ENCODE measurements around the gene VMP1.

- TF ChIP-seq EZH2 (IDR thresholded peaks at IDR 0.05; ENCODE audit: low read length, unreplicated experiment) (no peak), CTCF (conservative IDR thresholded peaks at IDR 0.05; ENCODE audit: low read depth, low read length) (no peak)
Observed at GRCh38 chr17:59804901-59805465, 97.5 kb downstream of the VMP1 start.
